BLaER1 (cell line): Measurements from ENCODE around the gene USP35.

Source experiments
- H3K27ac ChIP-seq: shearing (Covaris generic); formaldehyde crosslinking; 2 replicates; pipeline ENCODE4 v1.8.1; 2022
- H3K27me3 ChIP-seq: shearing (Covaris generic); formaldehyde crosslinking; 2 replicates; pipeline ENCODE4 v1.8.1; 2022
- H3K36me3 ChIP-seq: shearing (Covaris generic); formaldehyde crosslinking; 2 replicates; pipeline ENCODE4 v1.8.1; 2022
- H3K4me1 ChIP-seq: shearing (Covaris generic); formaldehyde crosslinking; 2 replicates; pipeline ENCODE4 v1.8.1; 2022
- H3K4me2 ChIP-seq: shearing (Covaris generic); formaldehyde crosslinking; 2 replicates; pipeline ENCODE4 v1.8.1; 2022
- H3K4me3 ChIP-seq: shearing (Covaris generic); formaldehyde crosslinking; 2 replicates; pipeline ENCODE4 v1.8.1; 2022
- H3K9ac ChIP-seq: shearing (Covaris generic); formaldehyde crosslinking; 2 replicates; pipeline ENCODE4 v1.8.1; 2022
- H3K9me3 ChIP-seq: shearing (Covaris generic); formaldehyde crosslinking; 2 replicates; pipeline ENCODE4 v1.8.1; 2022
- H4K20me1 ChIP-seq: shearing (Covaris generic); formaldehyde crosslinking; 2 replicates; pipeline ENCODE4 v1.8.1; 2022
- Cebpa-rat ChIP-seq: shearing (Covaris generic); IDR thresholded peaks from 2 replicates; pipeline ENCODE4 v1.8.1; 2022

Gene USP35

DNA sequence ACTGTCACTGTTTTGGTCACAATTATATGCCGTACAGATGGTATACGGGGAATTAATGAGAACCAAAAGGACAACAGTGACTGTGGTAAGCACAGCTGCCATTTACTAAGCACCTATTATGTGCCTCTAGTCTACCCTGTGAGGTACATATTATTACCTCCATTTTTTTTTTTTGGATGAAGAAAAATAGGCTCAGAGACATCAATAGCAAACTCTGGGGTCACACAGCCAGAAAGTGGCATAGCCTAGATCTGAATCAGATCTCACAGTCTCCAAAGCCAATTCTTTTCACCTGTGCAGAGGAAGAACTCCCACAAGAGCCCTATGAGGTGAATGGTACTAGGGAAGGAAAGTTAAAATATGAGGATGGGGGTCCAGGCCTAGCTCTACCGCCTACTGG, 68.9 kb downstream of the USP35 start:
- H3K27me3 ChIP-seq: no peaks in the 10 kb centered on the region
- H3K4me2 ChIP-seq: no peak overlapping the region
- H3K9ac ChIP-seq: no peak overlapping the region
- peaks cover 99% of the 10 kb centered on the region for H4K20me1 ChIP-seq
- no peak overlapping the region for H3K4me3 ChIP-seq
- no peak for TF ChIP-seq Cebpa-rat
- no peaks in the 10 kb centered on the region for H3K9me3 ChIP-seq
- no peak overlapping the region for H3K27ac ChIP-seq
- H3K4me1 ChIP-seq: no peaks in the 10 kb centered on the region
- H3K36me3 ChIP-seq: peaks cover 58% of the 10 kb centered on the region

GRCh38 chr11:78259777-78260487, 71.2 kb downstream of the USP35 start:
- H4K20me1 ChIP-seq: peaks cover 100% of the 10 kb centered on the region
- H3K9ac ChIP-seq: no peak overlapping the region
- no peaks in the 10 kb centered on the region for H3K9me3 ChIP-seq
- H3K4me2 ChIP-seq: no peak overlapping the region
- H3K4me1 ChIP-seq: no peaks in the 10 kb centered on the region
- TF ChIP-seq Cebpa-rat: no peak
- no peak overlapping the region for H3K4me3 ChIP-seq
- H3K27ac ChIP-seq: no peak overlapping the region
- H3K36me3 ChIP-seq: peaks cover 46% of the 10 kb centered on the region
- no peaks in the 10 kb centered on the region for H3K27me3 ChIP-seq

- no peak for TF ChIP-seq Cebpa-rat
- Histone ChIP-seq H3K36me3 (peaks cover 39% of the 10 kb centered on the region), H3K9ac (no peak overlapping the region), H4K20me1 (peaks cover 98% of the 10 kb centered on the region), H3K27me3 (no peaks in the 10 kb centered on the region), H3K4me1 (no peaks in the 10 kb centered on the region), H3K4me2 (no peak overlapping the region), H3K4me3 (no peak overlapping the region), H3K9me3 (no peaks in the 10 kb centered on the region), H3K27ac (no peak overlapping the region)
Measured at GRCh38 chr11:78261367-78261766, 72.6 kb downstream of the USP35 start.

GRCh38 chr11:78261828-78262227, 73.1 kb downstream of the USP35 start:
- H3K27ac ChIP-seq: no peak overlapping the region
- H3K36me3 ChIP-seq: peaks cover 40% of the 10 kb centered on the region
- no peaks in the 10 kb centered on the region for H3K9me3 ChIP-seq
- H3K4me1 ChIP-seq: no peaks in the 10 kb centered on the region
- no peak for TF ChIP-seq Cebpa-rat
- no peak overlapping the region for H3K4me3 ChIP-seq
- H3K4me2 ChIP-seq: no peak overlapping the region
- no peaks in the 10 kb centered on the region for H3K27me3 ChIP-seq
- H3K9ac ChIP-seq: no peak overlapping the region
- peaks cover 98% of the 10 kb centered on the region for H4K20me1 ChIP-seq

DNA sequence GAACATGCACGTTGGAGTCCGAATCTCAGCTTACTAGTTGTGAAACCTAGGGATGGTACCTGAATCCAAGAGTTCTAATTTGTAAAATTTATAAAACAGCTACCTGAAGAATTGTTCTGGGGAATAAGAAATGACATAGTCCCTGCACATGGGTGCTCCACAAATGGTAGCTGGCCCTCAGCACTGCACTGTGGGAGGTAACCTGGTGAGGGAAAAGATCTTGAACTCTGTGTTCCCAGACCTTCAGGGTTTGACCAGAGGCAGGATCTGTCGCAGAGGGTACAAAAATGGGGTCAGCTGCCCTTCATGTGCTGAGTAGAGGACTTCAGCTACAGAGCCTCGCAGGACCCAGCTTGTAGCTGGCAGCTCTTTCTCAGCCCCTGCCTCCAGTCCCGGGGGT, 73.5 kb downstream of the USP35 start:
- H3K4me3 ChIP-seq: no peak overlapping the region
- no peak for TF ChIP-seq Cebpa-rat
- no peaks in the 10 kb centered on the region for H3K27me3 ChIP-seq
- no peak overlapping the region for H3K9ac ChIP-seq
- no peaks in the 10 kb centered on the region for H3K4me1 ChIP-seq
- peaks cover 40% of the 10 kb centered on the region for H3K36me3 ChIP-seq
- no peaks in the 10 kb centered on the region for H3K9me3 ChIP-seq
- no peak overlapping the region for H3K4me2 ChIP-seq
- H4K20me1 ChIP-seq: peaks cover 98% of the 10 kb centered on the region
- no peak overlapping the region for H3K27ac ChIP-seq

DNA sequence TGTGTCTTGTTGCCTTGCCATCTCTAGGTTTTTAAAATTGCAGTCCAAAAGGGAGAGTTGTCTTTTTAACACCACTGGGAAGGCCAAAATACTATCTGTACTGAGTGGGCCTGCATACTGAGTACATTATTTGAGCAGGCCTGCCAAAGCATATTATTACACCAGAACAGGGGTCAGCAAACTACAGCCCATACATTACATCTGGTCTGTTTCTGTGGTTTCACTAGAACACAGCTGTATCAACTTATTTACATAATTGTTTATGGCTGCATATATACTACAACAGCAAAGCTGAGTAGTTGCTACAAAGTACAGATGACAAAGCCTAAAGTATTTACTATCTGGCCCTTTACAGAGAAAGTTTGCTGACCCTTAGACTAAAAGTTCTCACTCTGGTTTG, 74.0 kb downstream of the USP35 start:
- Histone ChIP-seq H3K9me3 (no peaks in the 10 kb centered on the region), H3K4me3 (no peak overlapping the region), H3K27me3 (no peaks in the 10 kb centered on the region), H3K27ac (no peak overlapping the region), H3K4me1 (no peaks in the 10 kb centered on the region), H3K4me2 (no peak overlapping the region), H3K36me3 (peaks cover 36% of the 10 kb centered on the region), H4K20me1 (peaks cover 98% of the 10 kb centered on the region), H3K9ac (no peak overlapping the region)
- no peak for TF ChIP-seq Cebpa-rat
